Esophagus (tissue), 2 donors: ENCODE measurements around the gene OSBPL2. TPM values are rescaled to one million over a fixed set of nuclear protein-coding genes. Genes with fewer than 3 reads are reported as not detected.

Experiments
- H3K27ac ChIP-seq, 2 donors: one replicate each; pipeline ENCODE4 v1.5.1; 2013; ENCODE audit warnings: low read depth in 2 of 2, mild to moderate bottlenecking in 2 of 2, inconsistent platforms in 1 of 2, low read length in 1 of 2, moderate library complexity in 1 of 2
- H3K27me3 ChIP-seq, 2 donors: one replicate each; pipeline ENCODE4 v1.6.1; 2013; ENCODE audit warnings: low read length in 2 of 2, control low read depth in 1 of 2, mild to moderate bottlenecking in 1 of 2; ENCODE audit not compliant: insufficient read depth in 2 of 2, control insufficient read depth in 1 of 2
- H3K36me3 ChIP-seq, 2 donors: one replicate each; pipeline ENCODE4 v1.6.1; 2013; ENCODE audit warnings: low read length in 1 of 2; ENCODE audit not compliant: control insufficient read depth in 2 of 2, insufficient read depth in 2 of 2
- H3K4me1 ChIP-seq, 2 donors: one replicate each; pipeline ENCODE4 v1.6.1; 2013; ENCODE audit warnings: low read length in 1 of 2; ENCODE audit not compliant: control insufficient read depth in 2 of 2, insufficient read depth in 2 of 2
- H3K4me3 ChIP-seq, 2 donors: one replicate each; pipeline ENCODE4 v1.5.1; 2013; ENCODE audit warnings: low read length in 2 of 2, mild to moderate bottlenecking in 2 of 2, low read depth in 1 of 2, moderate library complexity in 1 of 2
- H3K9me3 ChIP-seq, 2 donors: one replicate each; pipeline ENCODE4 v1.6.1; 2013; ENCODE audit warnings: mild to moderate bottlenecking in 2 of 2, low read depth in 1 of 2, low read length in 1 of 2, moderate library complexity in 1 of 2; ENCODE audit not compliant: control insufficient read depth in 2 of 2, insufficient read depth in 1 of 2
- WGBS, 2 donors: extraction: QIAGEN DNeasy Blood & Tissue Kit; methylation state at CpG; one replicate each; pipeline ENCODE4 v1.1.7; 2013; 5-methylcytosine and 5-hydroxymethylcytosine counted together
- polyA plus RNA-seq, 2 donors: library from polyadenylated mRNA; stranded (reverse); fragments of 200-250 nt; gene quantifications; one replicate each; pipeline ENCODE4 v1.2.3, GENCODE V29; 2013
- donor health status: healthy with polysubstance abuse.
- donor health status: Bipolar disorder and iron deficiency.

Gene OSBPL2
- polyA plus RNA-seq, 2 donors, result 31.2 to 32.3 TPM

DNA sequence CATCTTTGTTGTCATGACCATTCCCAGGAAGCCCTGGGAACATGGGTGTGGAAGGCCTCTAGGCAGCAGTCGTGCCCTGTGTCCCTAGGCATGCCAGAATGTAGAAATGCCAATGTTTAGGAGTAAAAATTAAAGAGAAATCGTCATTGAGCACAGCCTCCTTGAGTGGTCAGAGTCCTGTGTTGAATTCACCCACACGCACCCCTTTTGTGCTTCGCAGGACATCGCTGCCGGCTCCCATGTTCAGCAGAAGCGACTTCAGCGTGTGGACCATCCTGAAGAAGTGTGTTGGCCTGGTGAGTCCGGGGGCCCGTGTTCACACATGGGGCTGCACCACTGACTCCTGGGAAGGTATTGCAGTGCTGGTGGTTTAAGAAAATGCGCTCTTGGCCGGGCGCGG is 25.1 kb downstream of the OSBPL2 start:
- Histone ChIP-seq H3K36me3 (peaks cover 15 to 58% of the 10 kb centered on the region in 2 donors), H3K27ac (no peak overlapping the region), H3K4me3 (no peak overlapping the region), H3K27me3 (no peaks in the 10 kb centered on the region), H3K4me1 (no peaks in the 10 kb centered on the region), H3K9me3 (no peaks in the 10 kb centered on the region)
- 94 to 96% methylated on average over 14 of the region's 14 CpGs for WGBS, 2 donors

DNA sequence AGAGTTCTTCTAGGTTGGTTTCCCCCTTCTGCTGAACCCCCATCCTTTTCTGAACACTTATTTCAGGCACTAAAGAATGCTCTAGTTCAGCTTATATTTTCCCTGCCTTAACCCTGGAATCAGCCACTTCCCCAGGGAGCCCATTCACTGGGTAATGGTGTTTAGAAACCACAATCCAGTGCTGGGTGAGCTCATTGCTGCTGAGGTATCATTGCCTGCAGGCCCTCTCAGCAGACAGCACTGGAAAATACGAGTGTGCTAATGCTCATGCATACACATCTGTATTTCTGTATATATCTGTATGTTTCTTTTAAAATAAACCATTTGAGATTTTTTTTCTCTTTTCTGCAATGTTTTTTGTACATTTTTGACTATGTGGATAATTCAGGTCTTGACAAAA is 27.0 kb downstream of the OSBPL2 start:
- no peaks in the 10 kb centered on the region for H3K9me3 ChIP-seq
- WGBS, 2 donors, result 93 to 100% methylated on average over 1 of the region's 1 CpG
- no peak overlapping the region for H3K4me3 ChIP-seq
- peaks cover 12 to 57% of the 10 kb centered on the region in 2 donors for H3K36me3 ChIP-seq
- no peaks in the 10 kb centered on the region for H3K27me3 ChIP-seq
- no peaks in the 10 kb centered on the region for H3K4me1 ChIP-seq
- H3K27ac ChIP-seq, result no peak overlapping the region

DNA sequence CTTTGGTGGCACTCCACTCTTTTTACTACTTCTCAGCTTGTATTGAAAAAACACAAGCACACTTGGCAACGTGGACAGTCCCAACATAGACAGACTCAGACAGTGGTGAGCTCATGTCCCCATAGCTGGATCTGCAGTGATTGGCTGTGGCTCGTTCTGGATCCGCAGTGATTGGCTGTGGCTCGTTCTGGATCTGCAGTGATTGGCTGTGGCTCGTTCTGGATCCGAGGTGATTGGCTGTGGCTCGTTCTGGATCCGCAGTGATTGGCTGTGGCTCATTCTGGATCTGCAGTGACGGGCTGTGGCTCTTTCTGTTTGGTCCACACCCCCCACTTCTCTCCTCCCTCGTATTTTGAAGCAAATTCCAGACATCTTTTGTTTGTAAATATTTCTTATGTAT is 28.0 kb downstream of the OSBPL2 start:
- Histone ChIP-seq H3K36me3 (peaks cover 12 to 54% of the 10 kb centered on the region in 2 donors), H3K27me3 (no peaks in the 10 kb centered on the region), H3K4me1 (no peaks in the 10 kb centered on the region), H3K27ac (no peak overlapping the region), H3K4me3 (no peak overlapping the region), H3K9me3 (no peaks in the 10 kb centered on the region)
- 94% methylated on average over 10 of the region's 10 CpGs for WGBS, 2 donors

DNA sequence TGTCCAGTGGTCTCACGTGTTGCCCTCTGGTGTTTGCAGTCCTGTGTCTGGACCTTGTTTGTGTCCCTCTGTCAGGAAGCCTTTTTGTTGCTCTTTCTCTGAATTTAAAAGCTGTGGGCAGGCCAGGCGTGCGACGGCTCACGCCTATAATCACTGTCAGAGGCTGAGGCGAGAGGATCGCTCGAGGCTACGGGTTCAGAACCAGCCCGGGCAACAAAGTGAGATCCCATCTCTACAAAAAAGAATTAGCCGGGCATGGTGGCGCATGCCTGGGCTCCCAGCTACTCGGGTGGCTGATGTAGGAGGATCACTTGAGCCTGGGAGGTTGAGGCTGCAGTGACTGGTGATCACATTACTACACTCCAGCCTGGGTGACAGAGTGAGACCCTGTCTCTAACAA is 28.5 kb downstream of the OSBPL2 start:
- 76 to 85% methylated on average over 13 of the region's 13 CpGs for WGBS, 2 donors
- peak overlapping the region in 1 of 2 donors; percentile 67 for H3K27ac ChIP-seq
- H3K36me3 ChIP-seq, result peaks cover 12 to 54% of the 10 kb centered on the region in 2 donors

DNA sequence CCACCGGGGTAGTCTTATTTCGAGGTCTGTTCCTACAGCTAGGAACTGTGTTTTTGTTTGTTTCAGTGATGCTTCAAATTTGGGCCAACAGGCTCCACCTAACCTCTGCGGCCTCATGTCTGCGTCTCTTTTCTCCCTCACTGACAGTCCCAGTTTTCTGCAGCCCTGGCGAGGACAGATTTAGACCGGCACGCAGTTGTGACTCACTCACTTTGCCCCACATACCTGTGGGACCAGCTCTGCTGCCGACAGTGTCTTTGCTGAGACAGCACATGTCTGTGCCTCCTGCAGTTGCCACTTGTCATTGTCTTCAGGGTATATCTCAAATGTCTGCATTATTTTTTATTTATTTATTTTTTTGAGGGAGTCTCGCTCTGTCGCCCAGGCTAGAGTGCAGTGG is 29.2 kb downstream of the OSBPL2 start:
- Histone ChIP-seq H3K27me3 (no peaks in the 10 kb centered on the region), H3K27ac (peak overlapping the region in 1 of 2 donors; percentile 67), H3K4me1 (no peaks in the 10 kb centered on the region), H3K9me3 (no peaks in the 10 kb centered on the region), H3K36me3 (peaks cover 12 to 54% of the 10 kb centered on the region in 2 donors), H3K4me3 (no peak overlapping the region)
- 74 to 78% methylated on average over 10 of the region's 10 CpGs for WGBS, 2 donors

More for the DNA sequence above, 28.5 kb downstream of the OSBPL2 start:
- no peaks in the 10 kb centered on the region for H3K27me3 ChIP-seq
- H3K4me1 ChIP-seq, result no peaks in the 10 kb centered on the region
- H3K4me3 ChIP-seq, result no peak overlapping the region
- H3K9me3 ChIP-seq, result no peaks in the 10 kb centered on the region

DNA sequence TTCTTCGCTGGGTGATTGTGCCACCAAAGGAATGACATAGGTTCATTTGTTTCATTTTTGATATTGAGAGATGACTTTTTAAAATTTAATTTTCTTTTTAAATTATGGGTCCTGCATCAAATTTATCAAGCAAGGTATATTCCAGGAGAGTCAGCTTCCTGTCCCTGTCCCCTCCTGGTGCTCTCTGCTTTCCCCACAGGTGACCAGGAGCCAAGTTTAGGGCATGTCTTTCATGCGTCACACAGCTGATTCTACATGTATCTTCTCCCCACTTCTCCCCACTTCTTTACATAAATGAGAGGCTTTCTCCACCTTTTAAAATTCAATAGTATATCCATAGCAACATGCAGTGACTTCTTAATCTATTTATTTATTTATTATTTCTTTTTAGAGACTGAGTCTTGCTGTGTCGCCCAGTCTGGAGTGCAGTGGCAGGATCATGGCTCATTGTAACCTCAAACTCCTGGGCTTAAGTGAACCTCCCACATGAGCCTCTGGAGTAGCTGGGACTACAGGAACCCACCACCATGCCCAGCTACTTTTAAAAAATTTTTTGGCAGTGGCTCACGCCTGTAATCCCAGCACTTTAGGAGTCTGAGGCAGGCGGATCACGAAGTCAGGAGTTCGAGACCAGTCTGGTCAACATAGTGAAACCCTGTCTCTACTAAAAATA is 30.0 kb downstream of the OSBPL2 start:
- Histone ChIP-seq H3K27ac (no peak overlapping the region), H3K4me3 (no peak overlapping the region), H3K36me3 (peaks cover 8 to 56% of the 10 kb centered on the region in 2 donors), H3K9me3 (no peaks in the 10 kb centered on the region), H3K27me3 (no peaks in the 10 kb centered on the region), H3K4me1 (no peaks in the 10 kb centered on the region)
- 82 to 84% methylated on average over 7 of the region's 7 CpGs for WGBS, 2 donors

DNA sequence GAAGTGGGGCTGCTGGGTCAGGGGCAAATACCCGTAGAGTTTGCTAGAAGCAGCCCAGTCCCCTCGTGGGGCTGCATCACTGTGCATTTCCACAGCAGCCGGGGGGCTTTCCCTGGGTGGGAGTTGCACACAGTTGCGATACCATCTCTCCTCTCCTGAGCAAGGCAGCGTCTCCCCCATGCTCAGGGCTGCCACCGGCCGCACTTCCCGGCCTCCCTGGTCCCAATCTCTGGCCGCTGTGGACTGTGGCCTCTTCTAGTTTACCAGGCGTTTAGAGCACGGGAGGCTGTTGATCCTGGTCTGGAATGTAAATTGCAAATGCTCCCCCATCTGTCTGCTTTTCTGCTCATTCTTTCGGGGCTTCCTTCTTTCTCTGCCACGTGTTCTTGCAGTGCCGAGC is 31.1 kb downstream of the OSBPL2 start:
- Histone ChIP-seq H3K27ac (no peak overlapping the region), H3K9me3 (no peaks in the 10 kb centered on the region), H3K27me3 (no peaks in the 10 kb centered on the region), H3K36me3 (peaks cover 8 to 60% of the 10 kb centered on the region in 2 donors), H3K4me3 (no peak overlapping the region), H3K4me1 (no peaks in the 10 kb centered on the region)
- 88 to 91% methylated on average over 14 of the region's 14 CpGs for WGBS, 2 donors

DNA sequence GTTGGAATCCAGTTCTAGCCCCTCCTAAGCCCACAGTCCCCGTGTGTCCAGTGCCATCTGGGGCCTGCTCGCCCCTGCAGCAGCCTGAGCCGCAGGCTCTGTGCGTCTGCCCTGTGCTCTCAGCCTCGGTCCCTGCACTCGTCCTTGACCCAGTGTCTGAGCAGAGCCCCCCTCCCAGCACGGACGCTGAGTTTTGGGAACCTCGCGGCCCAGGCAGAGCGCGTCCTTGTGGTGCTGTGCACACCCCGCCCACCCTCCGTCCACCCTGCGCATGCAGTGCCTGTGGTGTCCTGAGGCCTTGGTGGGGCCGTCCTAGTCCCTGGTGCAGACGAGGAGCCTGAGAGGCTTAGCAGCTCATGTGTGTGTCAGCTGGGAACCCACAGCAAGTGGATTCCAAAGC is 31.6 kb downstream of the OSBPL2 start:
- Histone ChIP-seq H3K9me3 (no peaks in the 10 kb centered on the region), H3K27me3 (no peaks in the 10 kb centered on the region), H3K4me1 (no peaks in the 10 kb centered on the region), H3K27ac (no peak overlapping the region), H3K36me3 (peaks cover 8 to 58% of the 10 kb centered on the region in 2 donors), H3K4me3 (no peak overlapping the region)
- 91 to 94% methylated on average over 17 of the region's 17 CpGs for WGBS, 2 donors

DNA sequence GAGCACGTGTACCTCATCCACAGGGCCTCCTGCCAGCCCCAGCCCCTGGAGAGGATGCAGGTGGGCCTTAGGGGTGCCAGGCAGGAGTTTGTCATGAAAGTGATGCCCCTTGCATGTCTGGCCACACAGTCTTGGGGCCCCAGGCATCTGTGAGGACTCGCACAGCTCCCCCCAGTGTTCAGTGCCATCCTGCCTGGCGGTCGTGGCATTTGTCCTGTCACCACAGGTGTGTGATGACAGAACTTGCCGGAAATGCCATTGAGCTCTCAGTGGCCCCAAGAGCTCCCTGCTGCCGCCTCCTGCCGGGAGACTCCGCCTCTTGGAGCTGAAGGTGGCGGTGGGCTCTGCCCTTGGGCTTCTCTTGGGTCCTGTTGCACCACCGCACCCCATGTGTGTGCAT is 33.9 kb downstream of the OSBPL2 start:
- peaks cover 10 to 53% of the 10 kb centered on the region in 2 donors for H3K36me3 ChIP-seq
- H3K4me1 ChIP-seq, result no peaks in the 10 kb centered on the region
- no peak overlapping the region for H3K27ac ChIP-seq
- no peaks in the 10 kb centered on the region for H3K9me3 ChIP-seq
- 82 to 89% methylated on average over 10 of the region's 10 CpGs for WGBS, 2 donors
- H3K27me3 ChIP-seq, result no peaks in the 10 kb centered on the region
- no peak overlapping the region for H3K4me3 ChIP-seq

DNA sequence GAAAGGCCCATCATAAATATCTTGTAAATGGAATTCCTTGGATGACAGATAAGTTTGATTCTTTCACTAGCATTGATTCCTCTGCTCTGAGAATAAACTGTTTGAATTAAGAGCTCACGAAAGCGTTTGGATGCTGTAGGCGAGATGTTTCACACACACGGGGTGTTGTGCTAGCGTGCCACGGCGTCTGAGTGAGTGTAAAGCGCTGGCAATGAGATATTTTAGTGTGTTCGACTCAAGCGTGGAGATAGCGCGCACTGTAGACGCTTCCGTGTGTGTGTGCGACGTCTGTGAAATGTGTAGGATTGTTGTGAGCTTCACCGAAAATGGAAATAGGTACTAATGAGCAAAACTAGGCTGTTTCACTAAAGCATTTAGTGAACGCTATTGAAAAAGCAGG is 35.1 kb downstream of the OSBPL2 start:
- Histone ChIP-seq H3K36me3 (peaks cover 10 to 55% of the 10 kb centered on the region in 2 donors), H3K4me3 (no peak overlapping the region), H3K27ac (no peak overlapping the region), H3K4me1 (no peaks in the 10 kb centered on the region), H3K9me3 (no peaks in the 10 kb centered on the region), H3K27me3 (no peaks in the 10 kb centered on the region)
- 95 to 97% methylated on average over 18 of the region's 18 CpGs for WGBS, 2 donors
